ENCODE results near the gene SCGB1D1.

SCGB1D1 gene

DNA sequence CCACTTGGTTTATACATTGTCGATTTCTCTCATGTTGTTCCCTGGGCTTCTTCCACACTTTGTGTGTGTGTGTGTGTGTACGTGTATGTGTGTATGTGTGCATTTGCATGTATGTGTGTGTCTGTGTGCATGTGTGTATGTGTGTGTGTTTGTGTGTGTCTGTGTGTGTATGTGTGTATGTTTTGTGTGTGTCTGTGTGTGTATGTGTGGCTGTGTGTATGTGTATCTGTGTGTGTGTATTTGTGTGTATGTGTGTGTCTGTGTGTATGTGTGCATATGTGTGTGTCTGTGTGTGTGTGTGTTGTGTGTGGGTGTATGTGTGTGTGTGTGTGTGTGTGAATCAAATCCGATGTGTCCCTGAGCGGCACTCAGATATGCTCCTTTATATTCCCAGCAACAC, 47.5 kb downstream of the SCGB1D1 start:
- DNase-seq: no peak

DNA sequence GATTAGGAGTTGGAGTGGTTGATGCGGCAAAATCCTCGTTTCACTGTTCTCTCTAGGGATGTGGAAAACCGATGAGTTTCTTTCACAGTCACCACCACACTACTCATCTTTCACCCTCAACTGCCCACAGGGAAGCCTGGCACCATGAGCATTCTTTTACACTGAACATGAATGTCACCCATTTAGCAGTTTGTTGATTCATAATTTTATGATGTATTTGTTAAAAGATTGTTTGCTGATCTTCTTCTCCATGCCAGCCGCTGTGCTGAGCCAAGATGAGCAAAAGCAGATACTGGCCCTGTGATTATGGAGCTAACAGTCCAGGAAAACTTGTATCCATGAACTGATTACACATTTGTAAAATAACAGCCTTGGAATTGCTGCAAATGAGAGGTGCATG, 48.1 kb downstream of the SCGB1D1 start:
- no peak for DNase-seq

DNA sequence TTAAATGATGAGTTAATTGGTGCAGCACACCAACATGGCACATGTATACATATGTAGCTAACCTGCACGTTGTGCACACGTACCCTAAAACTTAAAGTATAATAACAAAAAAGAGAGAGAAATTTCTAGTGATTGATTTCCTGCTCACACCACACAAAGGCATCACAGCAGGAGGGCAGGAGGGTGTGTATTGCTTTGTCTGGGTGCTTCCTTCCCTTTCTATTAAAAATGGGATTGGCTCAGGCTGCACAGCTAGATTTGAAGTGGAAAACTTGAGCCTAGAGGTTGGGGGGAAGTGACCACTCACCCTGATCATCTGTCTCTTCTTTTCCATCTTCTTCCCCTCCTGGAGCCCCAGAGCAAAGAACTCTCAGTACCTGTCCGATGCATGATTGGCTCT, 51.1 kb downstream of the SCGB1D1 start:
- no peak for DNase-seq

DNA sequence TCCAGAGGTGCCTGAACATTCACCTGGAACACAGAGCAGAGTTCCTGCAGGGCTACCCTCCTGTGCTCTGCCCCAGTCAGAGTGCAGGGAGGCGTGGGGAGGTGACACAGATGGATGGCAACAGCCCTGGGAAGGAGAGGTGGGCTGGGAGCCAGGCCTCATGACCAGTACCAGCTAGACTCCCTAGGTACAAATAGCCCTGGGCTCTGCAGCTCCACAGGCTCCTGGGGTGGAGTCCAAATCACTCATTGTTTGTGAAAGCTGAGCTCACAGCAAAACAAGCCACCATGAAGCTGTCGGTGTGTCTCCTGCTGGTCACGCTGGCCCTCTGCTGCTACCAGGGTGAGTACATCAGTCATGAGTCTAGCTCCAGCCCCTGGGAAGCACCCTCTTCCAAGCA, 52.0 kb downstream of the SCGB1D1 start, which contains the start of gene SCGB1D2:
TSS of gene SCGB1D2 (plus strand) at position 219 of the 400 bp plus-strand sequence. CDS start at position 288, 69 bp downstream.
- DNase-seq: no peak
